H1 (cell line): Measurements from ENCODE around the gene BLCAP. TPM values are rescaled to one million over a fixed set of nuclear protein-coding genes. Genes with fewer than 3 reads are reported as not detected.

Experiments
- CTCF ChIA-PET: fragments of 300-600 bp; sonication (Branson Sonifier 250); formaldehyde crosslinking; loops from one replicate; lab custom pipeline; 2021; ENCODE audit not compliant: partially characterized antibody; lab: Charles Lee
- POLR2A ChIA-PET: fragments of 300-600 bp; sonication (Branson Sonifier 250); formaldehyde crosslinking; loops from one replicate; lab custom pipeline; 2021; ENCODE audit warnings: inconsistent platforms; ENCODE audit not compliant: partially characterized antibody; lab: Charles Lee
- DNase-seq, 2 experiments: peaks; one replicate each; pipeline versions ENCODE4 v3.0.0 to v3.0.0-alpha.2; 2010 to 2022; ENCODE audit warnings: low spot score in 2 of 2, low read depth in 1 of 2, mixed read lengths in 1 of 2
- FAIRE-seq: peaks from 2 replicates; lab custom pipeline; 2011; peaks lifted over from hg19 to GRCh38; lab: Jason Lieb, UNC
- H2AFZ ChIP-seq: 2 replicates; pipeline ENCODE4 v1.8.1; 2012; ENCODE audit warnings: low read length, inconsistent platforms
- H2AK5ac ChIP-seq: 2 replicates; pipeline ENCODE4 v1.6.1; 2013; ENCODE audit warnings: low read depth, low read length
- H2BK120ac ChIP-seq: replicated peaks from 2 replicates; pipeline ENCODE3; 2013; ENCODE audit warnings: low read depth, low read length, inconsistent platforms
- H2BK12ac ChIP-seq: 2 replicates; pipeline ENCODE4 v1.6.1; 2013; ENCODE audit warnings: low read depth, low read length
- H2BK15ac ChIP-seq: 2 replicates; pipeline ENCODE4 v1.6.1; 2013; ENCODE audit warnings: low read length
- H2BK20ac ChIP-seq: 2 replicates; pipeline ENCODE4 v1.6.1; 2013; ENCODE audit warnings: low read length
- H2BK5ac ChIP-seq: 2 replicates; pipeline ENCODE4 v1.6.1; 2013; ENCODE audit warnings: low read depth, low read length
- H3K14ac ChIP-seq: 2 replicates; pipeline ENCODE4 v1.6.1; 2013; ENCODE audit warnings: inconsistent platforms; ENCODE audit not compliant: insufficient read length
- H3K18ac ChIP-seq: 2 replicates; pipeline ENCODE4 v1.6.1; 2013; ENCODE audit warnings: low read length; ENCODE audit errors: extremely low read depth
- H3K23ac ChIP-seq: 2 replicates; pipeline ENCODE4 v1.6.1; 2013; ENCODE audit warnings: inconsistent platforms; ENCODE audit not compliant: insufficient read length
- H3K23me2 ChIP-seq: 2 replicates; pipeline ENCODE4 v1.6.1; 2013; ENCODE audit warnings: low read depth, low read length
- H3K27ac ChIP-seq: 2 replicates; pipeline ENCODE4 v1.6.1; 2011; ENCODE audit warnings: low read depth, low read length, inconsistent platforms
- H3K27me3 ChIP-seq, 4 experiments: replicated peaks in 1 of 4; 1 replicate in 1 of 4; 2 replicates in 3 of 4; pipeline versions ENCODE4 v1.6.1 to v1.8.1; 2011 to 2013; ENCODE audit warnings: low read length in 3 of 4, mild to moderate bottlenecking in 3 of 4, inconsistent platforms in 2 of 4, mixed read lengths in 2 of 4, moderate library complexity in 1 of 4; ENCODE audit not compliant: control insufficient read depth in 3 of 4, insufficient read depth in 3 of 4; ENCODE audit errors: extremely low read depth in 1 of 4
- H3K36me3 ChIP-seq, 4 experiments: 2 replicates each; pipeline versions ENCODE4 v1.6.1 to v1.8.1; 2011 to 2013; ENCODE audit warnings: mild to moderate bottlenecking in 4 of 4, low read length in 3 of 4, moderate library complexity in 2 of 4, control low read depth in 1 of 4, inconsistent platforms in 1 of 4; ENCODE audit not compliant: insufficient read depth in 4 of 4, control insufficient read depth in 2 of 4
- H3K4ac ChIP-seq: replicated peaks from 2 replicates; pipeline ENCODE3; 2013; ENCODE audit warnings: low read length, low read depth, mixed read lengths, inconsistent platforms; ENCODE audit not compliant: insufficient read length
- H3K4me1 ChIP-seq, 4 experiments: replicated peaks in 1 of 4; 1 replicate in 1 of 4; 2 replicates in 3 of 4; pipeline versions ENCODE4 v1.6.1 to v1.8.1; 2011 to 2013; ENCODE audit warnings: low read length in 3 of 4, inconsistent platforms in 2 of 4, mixed read lengths in 1 of 4; ENCODE audit not compliant: insufficient read depth in 4 of 4, control insufficient read depth in 3 of 4
- H3K4me2 ChIP-seq, 2 experiments: 2 replicates each; pipeline versions ENCODE4 v1.6.1 to v1.8.1; 2011 to 2013; ENCODE audit warnings: low read depth in 2 of 2, low read length in 2 of 2, control low read depth in 1 of 2, inconsistent platforms in 1 of 2, mild to moderate bottlenecking in 1 of 2; ENCODE audit not compliant: insufficient read depth in 1 of 2
- H3K4me3 ChIP-seq, 4 experiments: fragments of 200-600, 300-600 bp in 1 of 4; sonication (generic), shearing (Covaris generic), sonication (Bioruptor Twin) in 1 of 4; 2 replicates each; pipeline versions ENCODE4 v1.5.1 to v1.8.1; 2011 to 2016; ENCODE audit warnings: low read length in 4 of 4, low read depth in 3 of 4, control low read depth in 2 of 4, inconsistent platforms in 2 of 4, mild to moderate bottlenecking in 2 of 4, mixed read lengths in 1 of 4, moderate library complexity in 1 of 4; ENCODE audit not compliant: insufficient read depth in 2 of 4; ENCODE audit errors: extremely low read depth in 1 of 4
- H3K56ac ChIP-seq: replicated peaks from 2 replicates; pipeline ENCODE3; 2013; ENCODE audit warnings: low read depth, mild to moderate bottlenecking, mixed read lengths, low read length, inconsistent platforms; ENCODE audit not compliant: insufficient read length
- H3K79me1 ChIP-seq: 2 replicates; pipeline ENCODE4 v1.6.1; 2013; ENCODE audit warnings: low read depth, low read length, control low read depth
- H3K79me2 ChIP-seq, 2 experiments: 2 replicates each; pipeline versions ENCODE4 v1.6.1 to v1.8.1; 2012 to 2013; ENCODE audit warnings: low read length in 2 of 2, mild to moderate bottlenecking in 2 of 2, inconsistent platforms in 1 of 2; ENCODE audit not compliant: insufficient read depth in 2 of 2, control insufficient read depth in 1 of 2
- H3K9ac ChIP-seq, 4 experiments: replicated peaks in 1 of 4; 1 replicate in 1 of 4; 2 replicates in 3 of 4; pipeline versions ENCODE4 v1.6.1 to v1.8.1; 2011 to 2013; ENCODE audit warnings: low read depth in 3 of 4, low read length in 3 of 4, control low read depth in 2 of 4, mild to moderate bottlenecking in 2 of 4, moderate library complexity in 2 of 4, inconsistent platforms in 1 of 4; ENCODE audit errors: extremely low read depth in 1 of 4
- H3K9me3 ChIP-seq, 2 experiments: 2 replicates each; pipeline versions ENCODE4 v1.6.1 to v1.8.1; 2012 to 2013; ENCODE audit warnings: mild to moderate bottlenecking in 2 of 2, moderate library complexity in 2 of 2, control low read depth in 1 of 2, inconsistent platforms in 1 of 2, low read depth in 1 of 2, low read length in 1 of 2, mixed read lengths in 1 of 2; ENCODE audit not compliant: insufficient read depth in 2 of 2
- H4K20me1 ChIP-seq, 2 experiments: replicated peaks in 1 of 2; 2 replicates each; pipeline versions ENCODE3 to v1.8.1; 2011 to 2013; ENCODE audit warnings: inconsistent platforms in 2 of 2, low read length in 2 of 2, mild to moderate bottlenecking in 1 of 2; ENCODE audit not compliant: insufficient read depth in 2 of 2, control insufficient read depth in 1 of 2
- H4K5ac ChIP-seq: 2 replicates; pipeline ENCODE4 v1.6.1; 2013; ENCODE audit warnings: low read length, low read depth, mixed read lengths, inconsistent platforms; ENCODE audit not compliant: insufficient read length
- H4K8ac ChIP-seq: 2 replicates; pipeline ENCODE4 v1.8.0; 2013; ENCODE audit warnings: mild to moderate bottlenecking, moderate library complexity, low read length, inconsistent platforms; ENCODE audit not compliant: insufficient read depth; ENCODE audit errors: extremely low read depth
- H4K91ac ChIP-seq: replicated peaks from 2 replicates; pipeline ENCODE3; 2013; ENCODE audit warnings: low read length, mixed read lengths, inconsistent platforms; ENCODE audit not compliant: insufficient read length
- BRCA1 ChIP-seq: IDR thresholded peaks from 2 replicates; pipeline ENCODE4 v1.6.1; 2012; ENCODE audit warnings: low read depth, low read length, improper control_type of control experiment
- WGBS, 2 experiments: shearing (Covaris generic) in 1 of 2; methylation state at CpG; one replicate each; pipeline versions ENCODE4 v1.1.6 to v1.1.7; 2013 to 2015; ENCODE audit warnings: low lambda C conversion rate in 2 of 2, mixed read lengths in 2 of 2, inconsistent platforms in 1 of 2, low coverage in 1 of 2, missing lambda C conversion rate in 1 of 2; ENCODE audit not compliant: insufficient replicate concordance in 2 of 2, insufficient coverage in 1 of 2, insufficient read length in 1 of 2; ENCODE audit errors: extremely low coverage in 1 of 2, missing lambda C conversion rate in 1 of 2; 5-methylcytosine and 5-hydroxymethylcytosine counted together
- polyA plus RNA-seq, 7 experiments: library from polyadenylated mRNA; depleted of rRNA in 3 of 7; stranded (reverse) in 5 of 7; unstranded in 2 of 7; fragments of >200 nt in 5 of 7; fragments of 200-250 nt in 2 of 7; gene quantifications; 1 replicate in 5 of 7; 2 replicates in 1 of 7; 4 replicates in 1 of 7; pipeline versions ENCODE4 v1.2.1 to v1.2.3, GENCODE V29; 2011 to 2013; ENCODE audit warnings: missing spikeins in 2 of 7, mixed read lengths in 2 of 7
- total RNA-seq: library from RNA; stranded (reverse); fragmentation: NEBNext Ultra II Directional; extraction: Animal tissue kit (Norgen Biotek cat#: 25700); gene quantifications from 2 replicates; pipeline ENCODE4 v1.2.1, GENCODE V29; 2021

BLCAP gene
- total and polyA plus RNA-seq, 2 of the 8 experiments (the other 6 are each of a cell fraction or from before 2014, with no cell fraction given): 60.3 to 72.2 TPM

DNA sequence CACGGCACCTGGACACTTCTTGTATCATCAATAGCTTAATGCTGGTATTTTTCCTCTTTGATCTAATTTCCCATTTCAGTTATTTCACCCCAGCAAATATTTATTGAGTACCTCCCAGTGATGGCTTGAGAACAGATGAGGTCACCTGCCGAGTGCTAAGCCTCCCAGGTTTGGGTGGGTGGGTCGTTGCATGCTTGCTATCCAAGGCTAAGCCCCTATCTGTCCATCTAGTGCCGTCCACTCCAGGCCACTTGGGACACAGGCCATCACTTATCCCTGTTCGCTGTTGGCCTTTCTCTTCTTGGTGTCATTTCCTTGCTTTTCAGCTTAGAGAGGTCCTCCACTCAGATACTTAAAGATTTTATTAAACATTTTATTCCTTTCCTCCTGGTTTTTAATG is 17.4 kb downstream of the BLCAP start:
- peaks cover 0 to 4% of the 10 kb centered on the region in 2 experiments; a peak in 2 of 4 replicates for H3K79me2 ChIP-seq
- DNase-seq: no peak
- H2BK20ac ChIP-seq: no peak overlapping the region
- no peak overlapping the region for H3K4me2 ChIP-seq
- H3K4ac ChIP-seq: no peak overlapping the region
- no peak overlapping the region for H3K9ac ChIP-seq
- no peak overlapping the region for H2BK5ac ChIP-seq
- H3K4me1 ChIP-seq: peaks cover 4 to 10% (median 6%) of the 10 kb centered on the region in 4 experiments; a peak in 5 of 7 replicates
- H2BK12ac ChIP-seq: no peak overlapping the region
- H4K8ac ChIP-seq: no peak overlapping the region
- no peak overlapping the region for H3K56ac ChIP-seq
- H4K91ac ChIP-seq: no peak overlapping the region
- H2AFZ ChIP-seq: no peak overlapping the region
- no peak overlapping the region for H3K14ac ChIP-seq
- no peaks in the 10 kb centered on the region for H3K9me3 ChIP-seq
- peaks cover 14% of the 10 kb centered on the region for H3K79me1 ChIP-seq
- TF ChIP-seq BRCA1: no peak
- no peak overlapping the region for H3K27ac ChIP-seq
- H3K36me3 ChIP-seq: peaks cover 0 to 15% (median 6%) of the 10 kb centered on the region in 4 experiments; a peak in 5 of 8 replicates
- FAIRE-seq: no peak
- no peaks in the 10 kb centered on the region for H3K23me2 ChIP-seq
- no peak overlapping the region for H2BK15ac ChIP-seq
- no peak overlapping the region for H3K4me3 ChIP-seq
- no peak overlapping the region for H2BK120ac ChIP-seq
- peaks cover 0 to 13% of the 10 kb centered on the region in 2 experiments for H4K20me1 ChIP-seq
- no peak overlapping the region for H3K23ac ChIP-seq
- H3K18ac ChIP-seq: no peak overlapping the region
- POLR2A ChIA-PET: interaction anchor here (1.3 to 11.2 kb wide), 4 partner anchors 7 to 228 kb away, joined by 3 to 116 read pairs (median 57); partner anchors contain the start of gene NNAT
- CTCF ChIA-PET: interaction anchor here (0.6 to 1.0 kb wide), 3 partner anchors 13 to 472 kb away, joined by 3 to 4 read pairs (median 3); no protein-coding TSS in a partner anchor
- H3K27me3 ChIP-seq: no peaks in the 10 kb centered on the region
- 89% methylated on average over 5 of the region's 5 CpGs; no CpG with 5 or more reads in 1 of the 2 experiments for WGBS, 2 experiments
- H2AK5ac ChIP-seq: no peak overlapping the region
- H4K5ac ChIP-seq: no peak overlapping the region
